Subcutaneous adipose tissue (tissue), 4 donors: Measurements from ENCODE around the gene PALD1. TPM values are rescaled to one million over a fixed set of nuclear protein-coding genes. Genes with fewer than 3 reads are reported as not detected.

Source experiments
- CTCF ChIP-seq: fragments of 450-650 bp; IDR thresholded peaks from one replicate; pipeline ENCODE4 v1.5.1; 2016; ENCODE audit warnings: low read depth, mild to moderate bottlenecking, control low read depth, antibody characterized with exemption, moderate library complexity
- total RNA-seq, 4 donors: library from RNA; depleted of rRNA; stranded (reverse); fragments of >200 nt; gene quantifications; one replicate each; pipeline ENCODE4 v1.1.0, GENCODE V29; 2016

Gene PALD1
- total RNA-seq, 4 donors from 2014 or later: 1.0 to 4.5 (median 2.9) TPM

- TF ChIP-seq CTCF: no peak
Observed at GRCh38 chr10:70445718-70446657, 32.6 kb upstream of the PALD1 start.

- no peak for TF ChIP-seq CTCF
Observed at GRCh38 chr10:70448236-70448635, 30.3 kb upstream of the PALD1 start.

- TF ChIP-seq CTCF: no peak
Observed at GRCh38 chr10:70455213-70455630, 23.3 kb upstream of the PALD1 start.

GRCh38 chr10:70456164-70456563 is 22.4 kb upstream of the PALD1 start:
- no peak for TF ChIP-seq CTCF

- no peak for TF ChIP-seq CTCF
Observed at GRCh38 chr10:70457759-70458305, 20.7 kb upstream of the PALD1 start.

- TF ChIP-seq CTCF: no peak
Observed at GRCh38 chr10:70458329-70459060, 20.1 kb upstream of the PALD1 start.
